ENCODE results near the gene UBE2U.
"Not testable (repeated sequence)": the region's sequence is repeated elsewhere in the genome, so short reads cannot be mapped to it uniquely, and the experiment has no call there.

The UBE2U gene

DNA sequence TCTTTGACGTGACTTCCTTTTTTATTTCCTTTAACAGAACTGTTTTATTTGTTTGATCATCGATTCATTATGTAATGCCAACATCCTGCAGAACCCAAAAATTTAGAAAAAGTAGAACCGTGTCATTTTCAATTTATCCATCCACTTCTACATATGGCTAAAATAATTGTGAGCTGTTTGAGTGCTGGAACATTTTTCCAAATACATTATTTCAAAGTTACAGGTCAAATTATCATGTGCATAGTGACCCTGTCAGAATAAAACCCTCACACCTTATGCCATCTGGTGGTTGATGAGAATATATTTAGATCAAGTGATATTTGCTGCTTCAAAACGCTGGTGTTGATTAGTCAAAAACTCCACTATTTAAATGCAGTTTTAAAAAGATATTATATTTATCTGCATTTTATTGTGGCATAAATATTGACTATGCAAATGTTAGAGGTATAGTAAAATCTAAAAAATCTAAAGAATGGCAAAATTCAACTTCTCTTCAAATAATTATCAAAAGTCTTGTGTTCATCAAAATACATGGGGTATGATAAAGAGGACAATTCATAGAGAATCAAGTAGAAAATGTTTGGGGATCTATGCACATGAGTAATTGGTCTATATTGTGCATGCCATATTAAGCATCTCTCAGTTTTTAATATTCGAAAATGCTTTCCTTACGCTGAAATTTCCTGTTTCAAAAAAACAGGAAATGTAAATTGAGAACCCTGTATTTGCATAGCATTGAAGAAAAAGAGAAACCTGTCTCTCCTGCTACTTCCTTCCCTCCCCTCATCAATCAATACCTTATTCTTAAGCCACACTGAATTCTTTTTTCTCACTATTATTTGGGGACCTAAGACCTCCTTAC is 39.7 kb downstream of the UBE2U start:
- DNase-seq = no peak

DNA sequence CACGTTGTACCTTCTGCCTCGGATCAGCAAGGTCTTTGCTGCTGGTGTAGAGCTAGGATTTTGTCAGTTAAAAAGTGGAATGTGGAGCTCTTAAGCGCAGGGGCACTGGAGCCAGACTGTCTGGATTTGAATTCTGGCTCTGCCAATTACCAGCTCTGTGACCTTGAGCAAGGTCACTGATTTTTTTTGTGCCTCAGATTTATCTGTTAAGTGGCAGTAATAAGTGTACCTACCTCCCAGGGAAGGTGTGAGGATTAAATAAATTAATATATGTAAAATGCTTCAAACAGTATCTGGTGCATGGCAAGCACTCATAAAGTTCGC is 40.3 kb downstream of the UBE2U start:
- DNase-seq = no peak

DNA sequence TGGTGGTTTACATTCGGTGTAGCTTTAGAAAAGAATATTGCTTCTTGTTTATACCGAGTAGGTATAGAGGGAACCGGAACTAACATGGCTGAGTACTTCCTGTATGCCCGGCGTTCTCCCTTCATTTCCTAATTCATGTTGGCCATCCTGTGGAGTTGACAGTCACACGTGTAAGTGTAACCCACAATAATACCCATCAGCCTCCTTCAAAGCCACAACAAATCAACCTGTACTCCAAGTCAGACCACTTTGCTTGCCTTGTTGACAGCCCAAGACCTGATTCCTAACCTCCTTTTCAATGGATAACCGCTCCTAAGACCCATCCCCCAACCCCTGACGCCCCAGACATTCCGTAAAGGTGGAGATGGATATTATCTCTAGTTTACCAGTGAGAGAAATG is 42.1 kb downstream of the UBE2U start:
- DNase-seq = no peak

DNA sequence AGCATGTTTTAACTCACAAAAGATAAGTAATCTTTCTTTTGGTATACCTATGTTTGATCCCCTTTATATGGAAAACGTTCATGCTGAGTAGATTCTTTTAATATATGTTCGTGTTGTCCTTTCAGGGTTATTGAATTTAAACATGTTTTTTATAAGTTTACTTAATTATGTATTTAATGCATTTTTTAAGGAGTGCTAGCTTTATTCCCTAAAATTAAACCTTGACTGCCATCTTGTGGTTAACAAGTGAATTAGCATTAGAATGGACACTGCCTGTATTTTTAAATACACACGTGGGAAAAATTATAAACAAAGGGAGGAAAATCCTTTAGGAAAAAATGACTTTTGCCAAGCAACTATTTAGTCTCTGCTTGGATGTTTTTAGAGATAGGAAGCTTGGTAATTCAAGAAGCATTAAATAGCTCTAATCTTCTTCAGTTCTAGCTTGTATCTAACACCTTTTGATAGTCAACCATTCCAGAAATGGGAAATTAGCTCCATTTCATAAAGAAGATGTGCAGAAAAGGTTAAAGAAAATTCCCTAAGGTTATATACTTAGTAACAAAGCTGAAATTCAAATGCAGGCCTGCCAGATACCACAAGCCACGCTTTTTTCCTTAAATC is 43.0 kb downstream of the UBE2U start:
- DNase-seq = no peak

DNA sequence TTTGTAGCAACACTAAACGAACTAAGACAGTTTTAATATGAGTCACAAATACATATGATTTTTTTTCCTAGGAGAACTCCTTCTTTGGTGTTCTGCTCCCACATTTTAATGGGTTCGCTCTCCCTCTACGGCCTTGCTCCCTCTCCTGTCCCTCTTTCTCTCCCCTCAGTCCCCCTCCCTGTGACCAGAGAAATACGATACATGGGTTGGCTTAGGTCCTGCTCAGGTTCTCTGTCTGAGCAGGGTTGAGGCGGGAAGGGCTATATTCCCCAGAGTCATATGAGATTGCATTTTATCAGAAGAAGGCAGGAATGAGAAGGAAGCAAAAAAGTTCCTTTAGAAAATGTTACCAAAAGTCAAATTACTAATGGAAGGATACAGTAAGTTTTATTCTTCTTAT is 44.6 kb downstream of the UBE2U start:
- no peak for DNase-seq

DNA sequence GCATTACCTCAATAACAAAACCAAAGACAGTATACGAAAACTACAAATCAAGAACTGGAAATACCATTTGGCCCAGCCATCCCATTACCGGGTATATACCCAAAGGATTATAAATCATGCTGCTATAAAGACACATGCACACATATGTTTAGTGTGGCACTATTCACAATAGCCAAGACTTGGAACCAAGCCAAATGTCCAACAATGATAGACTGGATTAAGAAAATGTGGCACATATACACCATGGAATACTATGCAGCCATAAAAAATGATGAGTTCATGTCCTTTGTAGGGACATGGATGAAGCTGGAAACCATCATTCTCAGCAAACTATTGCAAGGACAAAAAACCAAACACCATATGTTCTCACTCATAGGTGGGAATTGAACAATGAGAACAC is 47.0 kb downstream of the UBE2U start:
- DNase-seq = not testable (repeated sequence)

DNA sequence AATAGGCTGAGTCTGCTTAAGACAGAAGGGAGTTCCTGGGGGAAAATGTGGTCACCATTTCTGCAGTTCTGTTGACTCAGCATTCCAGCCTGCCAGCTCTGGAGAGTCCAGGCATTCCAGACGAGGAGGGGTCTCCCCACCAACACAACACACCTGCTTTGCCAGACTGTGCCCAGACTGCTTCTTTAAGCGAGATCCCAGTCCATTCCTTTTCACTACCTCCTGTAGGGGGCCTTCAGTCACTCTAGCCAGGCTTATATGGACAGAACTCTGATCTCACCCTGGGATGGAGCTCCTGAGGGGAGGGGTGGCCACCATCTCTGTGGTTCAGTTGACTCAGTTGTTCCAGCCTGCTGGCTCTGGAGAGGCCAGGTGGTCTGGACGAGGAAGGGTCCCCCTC is 48.5 kb downstream of the UBE2U start:
- DNase-seq = no peak

DNA sequence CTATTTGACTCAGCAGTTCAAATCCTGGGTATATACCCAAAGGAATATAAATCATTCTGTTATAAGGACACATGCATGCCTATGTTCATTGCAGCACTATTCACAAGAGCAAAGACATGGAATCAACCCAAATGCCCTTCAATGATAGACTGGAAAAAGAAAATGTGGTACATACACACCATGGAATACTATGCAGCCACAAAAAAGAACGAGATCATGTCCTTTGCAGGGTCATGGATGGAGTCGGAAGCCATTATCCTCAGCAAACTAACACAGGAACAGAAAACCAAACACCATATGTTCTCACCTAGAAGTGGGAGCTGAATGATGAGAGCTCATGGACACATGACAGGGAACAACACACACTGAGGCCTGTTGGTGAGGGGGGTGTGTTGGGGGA is 53.8 kb downstream of the UBE2U start:
- not testable (repeated sequence) for DNase-seq

DNA sequence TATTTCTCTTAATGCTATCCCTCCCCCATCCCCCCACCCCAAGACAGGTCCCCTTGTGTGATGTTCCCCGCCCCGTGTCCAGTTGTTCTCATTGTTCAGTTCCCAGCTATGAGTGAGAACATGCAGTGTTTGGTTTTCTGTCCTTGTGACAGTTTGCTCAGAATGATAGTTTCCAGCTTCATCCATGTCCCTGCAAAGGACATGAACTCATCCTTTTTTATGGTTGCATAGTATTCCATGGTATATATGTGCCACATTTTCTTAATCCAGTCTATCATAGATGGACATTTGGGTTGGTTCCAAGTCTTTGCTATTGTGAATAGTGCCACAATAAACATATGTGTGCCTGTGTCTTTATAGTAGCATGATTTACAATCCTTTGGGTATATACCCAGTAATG is 55.0 kb downstream of the UBE2U start:
- DNase-seq = not testable (repeated sequence)

DNA sequence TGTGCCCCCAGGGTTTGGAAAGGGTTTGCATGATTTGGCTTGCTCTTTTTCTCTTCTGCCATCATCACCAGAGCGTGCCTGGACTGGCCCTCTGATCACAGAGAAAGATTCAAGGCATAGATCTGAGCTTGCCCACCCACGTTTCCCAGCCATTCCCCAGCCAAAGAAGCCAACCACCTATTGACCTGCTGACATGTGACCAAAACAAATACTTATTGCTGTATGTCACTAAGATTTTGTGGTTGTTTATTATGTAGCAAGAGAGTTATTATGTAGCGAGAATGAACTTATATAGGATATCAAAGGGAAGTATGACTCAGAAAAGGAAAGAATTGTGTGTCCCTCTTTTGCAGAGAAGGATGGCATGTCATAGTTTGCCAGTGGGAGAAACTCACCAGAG is 59.9 kb downstream of the UBE2U start:
- DNase-seq = no peak

DNA sequence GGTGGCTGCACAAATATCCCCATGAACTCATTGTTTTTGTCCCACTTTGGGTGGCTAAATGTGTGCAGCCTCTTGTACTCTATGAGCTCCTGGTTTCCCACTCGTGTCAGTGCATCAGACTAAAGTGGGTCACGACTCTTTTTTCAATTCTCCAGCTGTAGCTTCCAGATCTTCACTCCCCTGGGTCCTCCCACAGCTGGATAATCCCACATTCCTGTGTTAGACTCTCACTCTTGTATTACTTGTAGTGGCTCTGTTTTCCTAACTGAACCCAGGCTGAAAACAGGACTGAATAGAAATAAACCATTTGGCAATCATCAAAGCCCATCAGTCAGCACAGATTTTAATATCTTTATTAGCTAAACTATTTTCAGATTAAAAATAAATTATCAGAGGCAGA is 60.4 kb downstream of the UBE2U start:
- DNase-seq = no peak

DNA sequence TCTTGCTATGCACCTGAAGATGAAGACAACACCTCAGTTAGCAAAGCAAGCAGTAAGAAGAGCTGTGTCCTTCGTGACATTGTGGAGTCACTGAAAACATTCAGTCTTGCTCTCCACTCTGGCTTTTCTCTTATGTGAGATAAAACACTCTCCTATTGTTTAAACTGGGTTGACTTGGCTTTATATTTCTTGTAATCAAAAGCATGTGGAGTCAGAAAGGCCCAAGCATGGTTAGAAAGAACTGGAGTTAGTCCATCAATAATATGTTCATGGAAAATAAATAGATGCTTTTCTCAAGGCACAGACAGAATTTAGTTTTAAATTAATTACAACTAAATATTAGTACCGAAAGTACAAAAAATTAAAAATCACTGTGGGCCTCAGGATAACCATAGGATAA is 61.7 kb downstream of the UBE2U start:
- no peak for DNase-seq

DNA sequence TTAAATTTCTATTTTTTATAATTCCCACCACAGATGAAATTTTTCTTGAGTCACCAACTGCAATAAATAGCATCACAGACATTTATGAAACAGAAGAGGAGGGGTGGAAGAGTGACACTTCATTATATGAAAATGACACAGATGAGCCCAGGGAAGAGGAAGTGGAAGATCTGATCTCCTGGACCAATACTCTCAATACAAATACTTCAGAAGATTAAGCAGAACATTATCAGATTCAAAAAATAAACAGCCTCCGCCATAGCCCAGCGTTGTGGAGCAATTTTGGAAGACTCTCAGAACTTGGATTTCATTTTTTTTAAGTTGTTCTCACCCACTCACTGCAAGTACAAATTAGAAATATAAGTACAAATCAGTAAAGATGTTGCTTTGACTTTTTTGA is 63.6 kb downstream of the UBE2U start:
- DNase-seq = no peak

DNA sequence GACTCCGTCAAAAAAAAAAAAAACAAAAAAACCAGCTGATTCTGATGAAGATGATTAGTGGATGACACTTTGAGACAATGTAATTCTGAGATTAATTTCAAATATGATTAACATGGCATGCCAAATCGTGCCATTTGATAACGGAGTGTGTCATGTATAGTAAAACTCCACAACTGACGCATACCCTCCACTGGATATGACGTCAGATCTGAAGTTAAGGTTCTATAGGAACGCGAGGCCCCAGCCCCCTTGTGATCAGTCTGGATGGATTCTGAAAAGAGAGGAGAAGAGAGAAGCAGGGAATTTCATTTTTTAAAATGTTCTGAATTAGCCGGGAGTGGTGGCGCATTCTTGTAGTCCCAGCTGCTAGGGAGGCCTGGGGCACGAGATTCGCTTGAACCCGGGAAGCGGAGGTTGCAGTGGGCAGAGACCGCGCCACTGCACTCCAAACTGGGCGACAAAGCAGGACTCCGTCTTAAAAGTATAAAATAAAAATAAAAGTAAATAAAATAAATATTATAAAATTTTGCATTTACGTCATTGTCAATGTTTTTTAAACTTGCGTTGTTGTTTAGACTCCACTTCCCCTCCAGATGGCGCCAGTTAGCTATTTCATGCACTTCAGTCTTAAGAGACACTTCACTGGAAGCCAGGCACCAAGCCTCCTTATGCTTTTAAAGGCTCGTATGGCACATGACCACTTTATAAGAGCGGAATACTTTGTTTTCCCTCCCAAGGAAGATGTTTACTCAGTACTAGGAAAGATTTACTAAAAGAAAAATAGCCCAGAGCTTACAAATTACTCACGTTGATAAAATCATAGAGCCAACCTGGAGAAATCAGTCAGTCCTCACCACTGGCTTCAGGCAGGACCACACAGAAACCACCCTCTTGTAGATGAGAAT is 65.5 kb downstream of the UBE2U start:
- DNase-seq = no peak

DNA sequence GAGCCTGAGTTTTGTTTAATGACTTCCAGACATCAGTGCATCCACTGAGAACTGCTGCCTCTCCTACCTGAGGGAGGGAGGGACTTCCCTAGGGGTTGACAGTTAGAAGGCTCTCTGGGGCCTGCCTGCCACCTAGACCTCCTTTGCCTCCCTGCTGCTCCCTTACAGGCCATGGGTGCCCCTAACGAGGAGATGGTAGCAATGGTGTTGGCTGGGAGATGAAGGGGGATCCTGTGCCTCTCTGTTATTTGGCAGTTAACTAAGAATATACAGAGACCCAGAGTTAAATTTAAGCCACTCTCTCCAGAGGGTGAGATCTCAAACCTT is 66.1 kb downstream of the UBE2U start:
- no peak for DNase-seq

DNA sequence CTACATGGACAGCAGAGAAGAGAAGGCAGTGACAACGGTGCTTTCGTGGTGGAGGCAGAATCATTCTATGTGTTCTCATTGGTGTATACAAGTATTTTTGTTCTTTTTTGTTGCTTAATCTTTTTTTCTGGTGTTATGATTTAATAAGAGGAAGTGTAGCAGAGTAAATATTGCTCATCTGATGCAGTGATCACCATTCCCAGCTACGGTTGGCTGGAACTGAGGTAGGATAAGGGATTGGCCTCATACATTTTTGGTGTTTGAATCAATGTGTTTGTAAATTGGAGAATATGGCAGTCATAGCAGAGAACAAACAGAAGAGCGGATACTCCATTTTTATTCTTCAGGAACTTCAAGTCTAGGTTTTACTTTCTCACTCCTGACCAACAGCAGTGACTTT is 76.6 kb downstream of the UBE2U start:
- no peak for DNase-seq

DNA sequence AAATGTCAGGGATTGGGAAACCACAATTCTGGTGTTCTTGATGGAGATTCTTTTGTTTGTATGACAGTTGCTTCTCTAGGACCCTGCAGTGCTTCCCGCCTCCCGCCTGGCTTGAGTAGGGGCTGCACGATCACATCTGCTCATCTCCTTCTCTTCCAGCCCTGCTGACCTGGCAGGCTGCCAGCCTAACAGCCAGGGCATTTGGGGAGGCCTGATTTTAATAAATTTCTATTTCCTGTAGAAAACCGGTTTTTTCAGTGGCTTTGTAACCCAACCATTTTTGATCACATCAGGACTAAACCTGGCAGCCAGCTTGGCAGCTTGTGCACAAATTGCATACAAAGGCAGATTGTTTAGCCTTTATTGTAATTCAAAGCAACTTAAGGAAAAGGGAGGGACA is 78.9 kb downstream of the UBE2U start:
- DNase-seq = no peak

DNA sequence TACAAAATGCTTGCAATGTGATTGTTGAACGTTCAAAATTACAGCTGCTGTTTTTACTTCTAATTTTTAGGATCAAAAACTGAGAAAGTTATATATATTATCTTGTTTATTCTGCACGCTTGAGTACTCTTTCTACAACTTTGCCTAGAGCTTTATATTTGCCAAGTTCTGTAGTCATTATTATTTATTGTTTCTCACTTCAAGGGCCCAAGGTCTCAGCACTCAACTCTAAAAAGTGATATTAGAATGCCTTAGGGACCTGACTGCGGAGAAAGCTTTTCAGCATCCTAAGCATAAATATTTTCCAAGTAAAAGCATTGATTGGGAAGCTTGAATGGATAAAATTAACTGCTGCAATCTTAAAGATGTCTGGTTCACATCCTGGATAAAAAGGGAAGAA is 83.6 kb downstream of the UBE2U start:
- no peak for DNase-seq

DNA sequence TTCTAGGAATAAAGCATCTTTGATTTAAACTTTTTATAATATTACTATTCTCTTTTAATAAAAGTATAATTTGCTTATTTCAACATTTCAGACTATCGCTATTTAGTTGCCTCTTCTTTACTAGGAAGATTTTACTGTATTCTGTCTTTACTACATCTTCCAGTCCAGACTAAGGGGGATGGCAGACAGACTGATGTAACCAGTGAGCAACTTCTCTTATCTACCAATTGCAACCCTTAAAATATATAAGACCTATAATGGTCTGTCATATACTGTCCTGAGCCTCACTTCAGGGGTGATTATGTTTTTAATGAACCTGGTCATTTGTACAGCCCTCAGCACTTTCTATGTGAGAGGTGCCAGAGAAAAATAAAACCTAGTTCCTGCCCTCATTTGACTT is 87.0 kb downstream of the UBE2U start:
- no peak for DNase-seq

DNA sequence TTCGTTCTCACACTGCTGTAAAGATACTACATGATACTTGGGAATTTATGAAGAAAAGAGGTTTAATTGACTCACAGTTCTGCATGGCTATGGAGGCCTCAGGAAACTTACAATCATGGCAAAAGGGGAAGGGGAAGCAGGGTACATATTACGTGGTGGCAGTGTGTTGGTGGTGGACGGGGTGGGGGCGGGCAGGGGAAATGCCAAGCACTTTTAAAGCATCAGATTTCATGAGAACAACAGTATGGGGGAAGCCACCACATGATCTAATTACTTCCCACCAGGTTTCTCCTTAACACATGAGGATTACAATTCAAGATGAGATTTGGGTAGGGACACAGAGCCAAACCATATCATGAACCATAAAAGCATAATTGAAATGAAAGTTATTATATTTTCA is 88.5 kb downstream of the UBE2U start:
- DNase-seq = no peak

DNA sequence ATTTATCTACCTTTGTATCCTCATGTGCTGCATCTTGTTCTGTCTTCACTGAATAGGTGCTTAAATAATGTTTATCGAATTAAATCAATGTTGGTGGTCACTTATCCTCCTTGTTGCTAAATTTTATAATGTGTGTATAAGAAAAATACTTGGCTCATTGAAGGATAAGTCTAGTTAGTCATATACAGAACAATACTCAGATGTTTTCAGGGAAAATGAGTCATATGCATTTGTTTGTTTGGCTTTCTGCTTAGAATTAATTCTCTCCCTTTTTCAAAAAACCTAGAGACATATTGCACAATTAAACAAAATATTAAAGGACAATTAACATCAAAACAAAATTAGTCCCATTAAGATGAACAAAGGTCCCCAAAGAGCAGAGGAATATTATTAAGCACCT is 89.0 kb downstream of the UBE2U start:
- no peak for DNase-seq

DNA sequence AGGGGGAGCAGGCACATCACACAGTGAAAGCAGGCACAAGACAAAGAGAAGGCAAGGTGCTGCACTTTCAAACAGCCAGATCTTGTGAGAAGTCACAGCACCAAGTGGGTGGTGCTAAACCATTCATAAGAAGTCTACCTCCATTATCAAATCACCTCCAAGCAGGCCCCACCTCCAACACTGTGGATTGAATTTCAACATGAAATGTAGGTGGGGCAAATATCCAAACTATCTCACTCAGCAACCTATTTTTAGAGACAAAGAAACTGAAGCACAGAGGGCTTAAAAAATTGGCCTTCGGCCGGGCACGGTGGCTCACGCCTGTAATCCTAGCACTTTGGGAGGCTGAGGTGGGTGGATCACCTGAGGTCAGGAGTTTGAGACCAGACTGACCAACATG is 90.4 kb downstream of the UBE2U start:
- DNase-seq = no peak

DNA sequence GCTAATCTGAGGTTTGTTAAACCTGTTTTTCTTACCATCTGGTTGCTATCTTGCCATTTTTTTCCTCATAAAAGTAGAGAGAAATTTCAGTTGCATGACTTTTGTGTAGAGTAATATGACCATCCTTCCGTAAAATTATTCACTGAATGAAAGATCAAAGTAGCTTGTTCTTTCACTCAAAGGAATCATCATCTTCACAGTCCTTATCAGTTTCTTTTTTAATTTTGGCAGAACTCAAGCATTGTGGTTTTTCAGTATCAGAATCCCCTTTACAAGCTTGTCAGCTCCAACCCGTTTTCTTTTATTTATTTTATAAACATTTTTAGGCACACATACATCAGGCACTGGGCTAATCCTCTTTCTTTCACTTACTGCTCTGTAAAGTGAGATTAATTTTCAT is 91.7 kb downstream of the UBE2U start:
- no peak for DNase-seq

DNA sequence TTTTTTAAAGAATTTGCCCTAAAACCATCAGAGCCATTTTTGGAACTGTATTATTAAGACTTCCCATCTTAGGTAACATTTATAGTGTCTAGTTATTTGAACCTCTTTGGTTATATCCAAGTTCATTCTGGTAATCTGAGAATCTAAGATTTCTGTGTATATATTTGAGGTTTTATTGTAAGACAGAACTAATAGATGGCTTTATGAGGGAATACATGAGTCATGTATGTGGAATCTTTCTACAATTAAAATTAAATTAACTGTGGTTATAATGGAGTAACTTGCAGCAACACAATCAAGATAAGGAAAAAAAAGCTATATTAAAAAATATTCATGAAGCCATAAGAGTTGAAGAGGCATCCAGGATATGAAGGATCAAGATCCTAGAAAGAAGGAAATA is 92.1 kb downstream of the UBE2U start:
- no peak for DNase-seq

Data from cortex of kidney (tissue), 1 donor.